OCI-LY1 (cell line): ENCODE data around the gene SIRT7.
A peak's percentile ranks its signal among the peaks of the same experiment; 100 is the strongest.

Experiments used
- H2AFZ ChIP-seq: fragments of 200-600 bp; sonication (generic), shearing (Covaris generic); 2 replicates; pipeline ENCODE4 v1.6.0; 2014; ENCODE audit warnings: antibody characterized with exemption, mild to moderate bottlenecking, low read length
- H3F3A ChIP-seq: fragments of 200-600 bp; sonication (generic), shearing (Covaris generic); 2 replicates; pipeline ENCODE4 v1.6.0; 2014; ENCODE audit warnings: mild to moderate bottlenecking, antibody characterized with exemption, low read length, moderate library complexity; ENCODE audit not compliant: insufficient read depth
- H3K27ac ChIP-seq: fragments of 200-600 bp; sonication (generic); 2 replicates; pipeline ENCODE4 v1.5.1; 2014; ENCODE audit warnings: low read length, mixed run types, mild to moderate bottlenecking, low read depth; ENCODE audit not compliant: poor library complexity, severe bottlenecking
- H3K27me3 ChIP-seq: fragments of 200-600 bp; sonication (generic); 2 replicates; pipeline ENCODE4 v1.6.0; 2014; ENCODE audit warnings: antibody characterized with exemption, mild to moderate bottlenecking, low read length, moderate library complexity; ENCODE audit not compliant: insufficient read depth
- H3K36me3 ChIP-seq: fragments of 200-600 bp; sonication (generic); 2 replicates; pipeline ENCODE4 v1.6.1; 2014; ENCODE audit warnings: mild to moderate bottlenecking, antibody characterized with exemption, low read length, moderate library complexity, mixed read lengths; ENCODE audit not compliant: insufficient read depth
- H3K4me1 ChIP-seq: fragments of 200-600 bp; sonication (generic); 2 replicates; pipeline ENCODE4 v1.5.1; 2014; ENCODE audit warnings: mild to moderate bottlenecking, low read length, moderate library complexity; ENCODE audit not compliant: insufficient read depth, severe bottlenecking
- H3K4me2 ChIP-seq: fragments of 200-600 bp; sonication (generic), shearing (Covaris generic); 2 replicates; pipeline ENCODE4 v1.6.1; 2014; ENCODE audit warnings: low read length
- H3K4me3 ChIP-seq: fragments of 200-600 bp; sonication (generic); 2 replicates; pipeline ENCODE4 v1.5.1; 2014; ENCODE audit warnings: low read length, low read depth, mild to moderate bottlenecking, mixed read lengths; ENCODE audit not compliant: poor library complexity, severe bottlenecking
- H3K79me2 ChIP-seq: fragments of 200-600 bp; shearing (Covaris generic); 2 replicates; pipeline ENCODE4 v1.6.1; 2016; ENCODE audit warnings: mixed run types, low read length, mixed read lengths; ENCODE audit not compliant: insufficient read depth
- H3K9ac ChIP-seq: fragments of 200-600 bp; sonication (generic), shearing (Covaris generic); 2 replicates; pipeline ENCODE4 v1.6.1; 2014; ENCODE audit warnings: mild to moderate bottlenecking, low read length, mixed read lengths
- H3K9me2 ChIP-seq: fragments of 200-600 bp; sonication (generic), shearing (Covaris generic); 2 replicates; pipeline ENCODE4 v1.6.1; 2014; ENCODE audit warnings: low read depth, mild to moderate bottlenecking, low read length, mixed read lengths
- H3K9me3 ChIP-seq: fragments of 200-600 bp; shearing (Covaris generic); 2 replicates; pipeline ENCODE4 v1.6.1; 2014; ENCODE audit warnings: low read length, mixed read lengths
- H4K20me1 ChIP-seq: fragments of 200-600 bp; sonication (generic), shearing (Covaris generic); 2 replicates; pipeline ENCODE4 v1.6.0; 2016; ENCODE audit warnings: mild to moderate bottlenecking, low read length; ENCODE audit not compliant: insufficient read depth
- EZH2 ChIP-seq: fragments of 200-600 bp; sonication (generic), shearing (Covaris generic); IDR thresholded peaks from 2 replicates; pipeline ENCODE4 v1.8.0; 2017; ENCODE audit warnings: borderline replicate concordance, mixed run types, mild to moderate bottlenecking, antibody characterized with exemption, low read length, moderate library complexity, mixed read lengths
- TF ChIP-seq, protein P1 (sequence below): fragments of 200-600 bp; sonication (generic), shearing (Covaris generic); IDR thresholded peaks from 2 replicates; pipeline ENCODE4 v1.5.1; 2017; ENCODE audit warnings: mild to moderate bottlenecking, antibody characterized with exemption, low read length, moderate library complexity, mixed read lengths

Gene SIRT7

DNA sequence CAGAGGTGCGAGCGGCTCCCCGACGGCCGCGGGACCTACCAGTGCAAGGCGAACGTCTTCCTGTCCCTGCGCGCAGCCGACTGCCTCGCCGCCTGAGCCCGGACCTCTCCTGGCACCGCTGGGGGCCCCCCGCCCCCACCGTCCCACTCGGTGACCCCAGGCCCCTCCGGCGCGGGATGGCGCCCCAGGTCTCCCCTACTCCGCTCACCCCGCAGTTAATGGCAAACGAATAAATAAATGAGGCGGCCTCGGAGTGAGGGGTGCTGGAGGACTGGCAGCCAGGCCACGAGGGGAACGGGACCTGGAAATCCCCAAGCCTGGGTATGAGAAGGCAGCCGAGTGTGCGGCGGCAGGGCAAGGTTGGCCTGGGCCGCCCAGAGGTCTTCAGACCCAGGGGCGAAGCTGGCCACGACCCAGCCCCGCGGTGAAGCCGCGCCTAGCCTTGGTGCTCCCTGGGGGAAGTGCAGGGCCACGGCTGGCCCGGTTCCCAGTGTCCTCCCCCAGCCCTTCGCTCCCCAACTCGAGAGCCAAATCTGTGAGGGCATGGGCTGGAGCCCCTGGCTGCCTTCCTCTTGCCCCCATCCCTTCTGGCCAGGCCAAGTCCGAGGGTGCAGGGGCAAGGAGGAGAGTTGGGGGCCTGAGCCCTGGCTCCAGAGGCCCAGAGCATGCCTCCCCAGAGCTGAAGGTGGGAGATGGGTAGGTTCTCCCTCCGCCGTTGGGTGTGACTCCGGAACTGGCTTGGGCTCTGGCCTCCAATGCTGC is 15.1 kb downstream of the SIRT7 start:
- Histone ChIP-seq H2AFZ (no peak overlapping the region), H4K20me1 (no peaks in the 10 kb centered on the region), H3K79me2 (no peaks in the 10 kb centered on the region), H3K4me3 (no peak overlapping the region), H3K9me3 (no peaks in the 10 kb centered on the region), H3K9ac (no peak overlapping the region), H3F3A (no peaks in the 10 kb centered on the region), H3K9me2 (no peaks in the 10 kb centered on the region), H3K36me3 (peaks cover 74% of the 10 kb centered on the region), H3K4me1 (peaks cover 9% of the 10 kb centered on the region), H3K27ac (no peak overlapping the region), H3K27me3 (peaks cover 4% of the 10 kb centered on the region; the same call in 1 of the 2 replicates), H3K4me2 (peak overlapping the region; percentile 42; the same call in 1 of the 2 replicates)
- TF ChIP-seq, protein P1, sequence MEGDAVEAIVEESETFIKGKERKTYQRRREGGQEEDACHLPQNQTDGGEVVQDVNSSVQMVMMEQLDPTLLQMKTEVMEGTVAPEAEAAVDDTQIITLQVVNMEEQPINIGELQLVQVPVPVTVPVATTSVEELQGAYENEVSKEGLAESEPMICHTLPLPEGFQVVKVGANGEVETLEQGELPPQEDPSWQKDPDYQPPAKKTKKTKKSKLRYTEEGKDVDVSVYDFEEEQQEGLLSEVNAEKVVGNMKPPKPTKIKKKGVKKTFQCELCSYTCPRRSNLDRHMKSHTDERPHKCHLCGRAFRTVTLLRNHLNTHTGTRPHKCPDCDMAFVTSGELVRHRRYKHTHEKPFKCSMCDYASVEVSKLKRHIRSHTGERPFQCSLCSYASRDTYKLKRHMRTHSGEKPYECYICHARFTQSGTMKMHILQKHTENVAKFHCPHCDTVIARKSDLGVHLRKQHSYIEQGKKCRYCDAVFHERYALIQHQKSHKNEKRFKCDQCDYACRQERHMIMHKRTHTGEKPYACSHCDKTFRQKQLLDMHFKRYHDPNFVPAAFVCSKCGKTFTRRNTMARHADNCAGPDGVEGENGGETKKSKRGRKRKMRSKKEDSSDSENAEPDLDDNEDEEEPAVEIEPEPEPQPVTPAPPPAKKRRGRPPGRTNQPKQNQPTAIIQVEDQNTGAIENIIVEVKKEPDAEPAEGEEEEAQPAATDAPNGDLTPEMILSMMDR: no peak
- no peak for TF ChIP-seq EZH2

DNA sequence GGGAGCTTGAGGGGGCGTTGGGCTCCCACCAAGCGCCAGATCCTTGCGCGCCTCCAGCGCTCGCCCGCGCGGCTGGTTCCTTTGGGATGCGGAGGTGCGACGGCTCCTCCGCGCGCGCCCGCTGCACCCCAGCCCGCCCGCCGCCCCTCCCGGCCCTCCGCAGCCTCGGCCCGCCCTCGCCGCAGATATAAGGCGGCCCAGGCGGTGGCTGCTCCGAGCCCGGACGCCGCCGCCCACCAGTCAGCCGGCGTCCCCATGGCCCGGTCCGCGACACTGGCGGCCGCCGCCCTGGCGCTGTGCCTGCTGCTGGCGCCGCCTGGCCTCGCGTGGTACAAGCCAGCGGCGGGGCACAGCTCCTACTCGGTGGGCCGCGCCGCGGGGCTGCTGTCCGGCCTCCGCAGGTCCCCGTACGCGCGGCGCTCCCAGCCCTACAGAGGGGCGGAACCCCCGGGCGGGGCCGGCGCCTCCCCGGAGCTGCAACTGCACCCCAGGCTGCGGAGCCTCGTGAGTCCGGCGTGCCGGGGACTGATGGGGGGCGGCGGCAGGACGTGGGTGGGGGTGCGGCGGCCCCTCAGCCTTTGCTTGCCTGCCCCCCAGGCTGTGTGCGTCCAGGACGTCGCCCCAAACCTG is 15.8 kb downstream of the SIRT7 start, which contains the start of gene NPB:
Gene NPB (plus strand): TSS at position 216 of the 630 bp plus-strand sequence. CDS start 40 bp downstream, at position 256.
- Histone ChIP-seq H2AFZ (no peak within 1 kb of the TSS), H4K20me1 (no peaks in the 10 kb centered on the region), H3K27me3 (peaks cover 4% of the 10 kb centered on the region; the same call in 1 of the 2 replicates), H3K4me3 (no peak within 1 kb of the TSS), H3K36me3 (peaks cover 72% of the 10 kb centered on the region), H3K9ac (no peak within 1 kb of the TSS), H3F3A (no peaks in the 10 kb centered on the region), H3K79me2 (no peaks in the 10 kb centered on the region), H3K9me3 (no peaks in the 10 kb centered on the region), H3K27ac (no peak within 1 kb of the TSS), H3K4me2 (peak within 1 kb of the TSS; percentile 42; the same call in 1 of the 2 replicates), H3K4me1 (peaks cover 9% of the 10 kb centered on the region), H3K9me2 (no peaks in the 10 kb centered on the region)
- TF ChIP-seq, protein P1: no peak
- TF ChIP-seq EZH2: no peak

DNA sequence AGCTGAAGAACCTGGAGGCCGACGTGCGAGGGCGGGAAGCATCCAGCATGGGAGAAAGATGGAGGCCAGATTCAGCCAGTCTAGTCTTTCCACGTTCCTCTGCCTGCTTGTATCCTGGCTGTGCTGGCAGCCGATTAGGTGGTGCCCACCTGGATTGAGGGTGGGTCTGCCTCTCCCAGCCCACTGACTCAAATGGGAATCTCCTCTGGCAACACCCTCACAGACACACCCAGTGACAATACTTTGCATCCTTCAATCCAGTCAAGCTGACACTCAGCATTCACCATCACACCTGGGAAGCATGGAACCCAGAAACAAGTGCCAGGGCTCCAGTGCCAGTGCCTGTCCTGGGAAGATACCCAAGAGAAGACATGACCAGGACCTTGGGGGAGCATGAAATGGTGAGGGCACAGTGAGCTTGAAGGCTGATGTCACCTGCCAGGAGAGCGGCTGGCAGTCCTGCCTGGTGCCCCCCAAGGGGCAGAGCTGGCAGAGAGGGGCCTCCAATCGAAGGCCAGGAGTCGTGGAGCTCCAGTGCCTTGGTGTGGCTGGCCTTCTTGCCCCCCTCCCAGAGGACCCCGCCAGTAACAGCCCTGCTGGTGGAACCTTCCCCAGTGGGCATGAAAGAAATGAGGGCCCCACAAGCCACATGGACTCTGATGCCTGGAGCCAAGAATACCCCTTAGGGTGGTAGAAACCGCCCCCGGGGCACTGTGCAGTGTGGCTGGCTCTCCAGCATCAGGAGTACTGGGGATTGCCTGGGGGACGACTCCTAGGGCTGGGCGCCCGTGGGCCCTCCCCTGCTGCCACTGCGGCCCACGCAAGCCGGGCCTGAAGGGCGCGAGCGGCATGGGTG is 16.6 kb downstream of the SIRT7 start:
- no peaks in the 10 kb centered on the region for H3F3A ChIP-seq
- H2AFZ ChIP-seq: no peak overlapping the region
- no peaks in the 10 kb centered on the region for H3K79me2 ChIP-seq
- no peak overlapping the region for H3K27ac ChIP-seq
- H3K4me3 ChIP-seq: no peak overlapping the region
- TF ChIP-seq EZH2: no peak
- TF ChIP-seq, protein P1: no peak
- peaks cover 70% of the 10 kb centered on the region for H3K36me3 ChIP-seq
- H3K9me3 ChIP-seq: no peaks in the 10 kb centered on the region
- H3K4me1 ChIP-seq: peaks cover 9% of the 10 kb centered on the region
- H3K27me3 ChIP-seq: peaks cover 4% of the 10 kb centered on the region; the same call in 1 of the 2 replicates
- H3K9me2 ChIP-seq: no peaks in the 10 kb centered on the region
- H3K9ac ChIP-seq: no peak overlapping the region
- H4K20me1 ChIP-seq: no peaks in the 10 kb centered on the region
- no peak overlapping the region for H3K4me2 ChIP-seq
